ENCODE data around the gene ZC2HC1C. TPM values are rescaled to one million over a fixed set of nuclear protein-coding genes. Genes with fewer than 3 reads are reported as not detected.

ZC2HC1C gene
- total RNA-seq, 1 experiment from 2014 or later, result 1.4 TPM

DNA sequence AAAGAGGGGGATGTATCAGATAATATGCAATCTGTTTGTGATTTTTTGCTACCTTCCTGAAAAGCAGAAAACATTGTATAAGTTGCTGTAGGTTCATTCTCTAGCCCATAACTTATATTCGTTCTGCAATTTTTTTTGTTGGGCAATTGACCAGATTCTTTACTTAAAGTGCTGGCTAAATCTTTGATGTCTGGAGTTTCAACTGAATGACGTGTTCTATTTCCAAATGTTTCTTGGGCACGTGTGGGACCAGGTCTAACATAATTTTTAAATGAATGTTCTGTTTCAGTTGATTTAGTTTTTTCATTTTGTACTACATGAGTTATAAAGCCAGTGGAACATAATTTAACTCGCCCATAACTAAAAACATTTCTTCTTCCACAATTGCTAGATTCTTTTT, 21.9 kb upstream of the ZC2HC1C start:
- no peaks in the 10 kb centered on the region for H4K20me1 ChIP-seq (ENCODE audit: control insufficient read depth, insufficient read depth, insufficient read length)
- H4K8ac ChIP-seq (replicated peaks; ENCODE audit: insufficient read length, low read depth, low read length), result no peak overlapping the region
- H3K4me1 ChIP-seq (ENCODE audit: insufficient read depth, low read length), result 0 out of 2 replicates have a peak, but pooled peaks cover 2% of the 10 kb centered on the region
- H4K5ac ChIP-seq (ENCODE audit: insufficient read length, low read depth, low read length), result no peak overlapping the region
- H3K27me3 ChIP-seq (ENCODE audit: insufficient read depth, low read length), result no peaks in the 10 kb centered on the region
- H3K4me3 Mint-ChIP-seq, result no peak overlapping the region
- no peak overlapping the region for H3K9ac ChIP-seq (ENCODE audit: extremely low read depth, insufficient read length, low read length)
- no peak overlapping the region for H2AFZ ChIP-seq (ENCODE audit: low read length)
- H3K79me2 ChIP-seq (ENCODE audit: insufficient read depth, low read length), result no peaks in the 10 kb centered on the region
- peaks cover 3% of the 10 kb centered on the region for H3K79me1 ChIP-seq (ENCODE audit: insufficient read depth, low read depth, low read length, poor library complexity, severe bottlenecking)
- no peak overlapping the region for H3K56ac ChIP-seq (ENCODE audit: insufficient read length, low read depth, low read length)
- no peak overlapping the region for H3K27ac ChIP-seq (ENCODE audit: insufficient read length, low read depth, low read length)
- no peaks in the 10 kb centered on the region; a peak in 1 of 4 replicates for H3K4me1 Mint-ChIP-seq
- no peak overlapping the region for H2BK120ac ChIP-seq (ENCODE audit: low read depth, low read length, poor library complexity, severe bottlenecking)
- no peaks in the 10 kb centered on the region for H3K9me3 ChIP-seq (ENCODE audit: control insufficient read depth, low read depth, low read length)
- H3K36me3 Mint-ChIP-seq (ENCODE audit: insufficient read depth in 1 of 3, low read depth in 3 of 3), result peaks cover 0 to 16% (median 2%) of the 10 kb centered on the region in 3 experiments; a peak in 4 of 7 replicates
- no peak overlapping the region for H3T11ph ChIP-seq (ENCODE audit: low read length)
- no peak overlapping the region for H3K4ac ChIP-seq (ENCODE audit: low read depth, low read length)
- no peak overlapping the region for H2BK12ac ChIP-seq (ENCODE audit: insufficient read length, low read depth, low read length)
- H3K9me3 Mint-ChIP-seq, result no peaks in the 10 kb centered on the region; a peak in 1 of 5 replicates
- no peak overlapping the region for H2BK20ac ChIP-seq (ENCODE audit: low read depth, low read length, poor library complexity, severe bottlenecking)
- no peak overlapping the region for H2BK5ac ChIP-seq (ENCODE audit: insufficient read length, low read length)
- TF ChIP-seq, protein P1, sequence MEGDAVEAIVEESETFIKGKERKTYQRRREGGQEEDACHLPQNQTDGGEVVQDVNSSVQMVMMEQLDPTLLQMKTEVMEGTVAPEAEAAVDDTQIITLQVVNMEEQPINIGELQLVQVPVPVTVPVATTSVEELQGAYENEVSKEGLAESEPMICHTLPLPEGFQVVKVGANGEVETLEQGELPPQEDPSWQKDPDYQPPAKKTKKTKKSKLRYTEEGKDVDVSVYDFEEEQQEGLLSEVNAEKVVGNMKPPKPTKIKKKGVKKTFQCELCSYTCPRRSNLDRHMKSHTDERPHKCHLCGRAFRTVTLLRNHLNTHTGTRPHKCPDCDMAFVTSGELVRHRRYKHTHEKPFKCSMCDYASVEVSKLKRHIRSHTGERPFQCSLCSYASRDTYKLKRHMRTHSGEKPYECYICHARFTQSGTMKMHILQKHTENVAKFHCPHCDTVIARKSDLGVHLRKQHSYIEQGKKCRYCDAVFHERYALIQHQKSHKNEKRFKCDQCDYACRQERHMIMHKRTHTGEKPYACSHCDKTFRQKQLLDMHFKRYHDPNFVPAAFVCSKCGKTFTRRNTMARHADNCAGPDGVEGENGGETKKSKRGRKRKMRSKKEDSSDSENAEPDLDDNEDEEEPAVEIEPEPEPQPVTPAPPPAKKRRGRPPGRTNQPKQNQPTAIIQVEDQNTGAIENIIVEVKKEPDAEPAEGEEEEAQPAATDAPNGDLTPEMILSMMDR (conservative IDR thresholded peaks at IDR 0.05), result no peak
- no peak overlapping the region for H3K14ac ChIP-seq (ENCODE audit: insufficient read depth, low read length)
- WGBS (ENCODE audit: extremely low coverage, insufficient read length, low lambda C conversion rate), result no CpG with 5 or more reads among the region's 4 CpGs
- no peak overlapping the region for H3K23ac ChIP-seq (ENCODE audit: insufficient read length, low read depth, low read length)
- no peak overlapping the region for H4K91ac ChIP-seq (ENCODE audit: insufficient read length, low read depth, low read length)
- H3K23me2 ChIP-seq (ENCODE audit: insufficient read length, low read depth, low read length, poor library complexity, severe bottlenecking), result peaks cover 3% of the 10 kb centered on the region
- DNase-seq, result no peak
- no peak overlapping the region for H3K27ac Mint-ChIP-seq
- H2BK15ac ChIP-seq (ENCODE audit: low read depth, low read length), result no peak overlapping the region
- H3K18ac ChIP-seq (ENCODE audit: insufficient read length, low read depth, low read length), result no peak overlapping the region
- no peak overlapping the region for H2AK5ac ChIP-seq (ENCODE audit: insufficient read length, low read length)
- no peak overlapping the region for H3K4me2 ChIP-seq (ENCODE audit: insufficient read depth, insufficient read length, low read length)
- no peaks in the 10 kb centered on the region for H3K27me3 Mint-ChIP-seq (ENCODE audit: low read depth)
